NCI-H446 (cell line): ENCODE results near the gene CBFA2T2.
A peak's percentile ranks its signal among the peaks of the same experiment; 100 is the strongest.
"Not testable (repeated sequence)": the region's sequence is repeated elsewhere in the genome, so short reads cannot be mapped to it uniquely, and the experiment has no call there.

ENCODE experiments used
- DNase-seq, 2 experiments: peaks; one replicate each; lab custom pipeline; 2025; lab: John Stamatoyannopoulos, UW

The CBFA2T2 gene

DNA sequence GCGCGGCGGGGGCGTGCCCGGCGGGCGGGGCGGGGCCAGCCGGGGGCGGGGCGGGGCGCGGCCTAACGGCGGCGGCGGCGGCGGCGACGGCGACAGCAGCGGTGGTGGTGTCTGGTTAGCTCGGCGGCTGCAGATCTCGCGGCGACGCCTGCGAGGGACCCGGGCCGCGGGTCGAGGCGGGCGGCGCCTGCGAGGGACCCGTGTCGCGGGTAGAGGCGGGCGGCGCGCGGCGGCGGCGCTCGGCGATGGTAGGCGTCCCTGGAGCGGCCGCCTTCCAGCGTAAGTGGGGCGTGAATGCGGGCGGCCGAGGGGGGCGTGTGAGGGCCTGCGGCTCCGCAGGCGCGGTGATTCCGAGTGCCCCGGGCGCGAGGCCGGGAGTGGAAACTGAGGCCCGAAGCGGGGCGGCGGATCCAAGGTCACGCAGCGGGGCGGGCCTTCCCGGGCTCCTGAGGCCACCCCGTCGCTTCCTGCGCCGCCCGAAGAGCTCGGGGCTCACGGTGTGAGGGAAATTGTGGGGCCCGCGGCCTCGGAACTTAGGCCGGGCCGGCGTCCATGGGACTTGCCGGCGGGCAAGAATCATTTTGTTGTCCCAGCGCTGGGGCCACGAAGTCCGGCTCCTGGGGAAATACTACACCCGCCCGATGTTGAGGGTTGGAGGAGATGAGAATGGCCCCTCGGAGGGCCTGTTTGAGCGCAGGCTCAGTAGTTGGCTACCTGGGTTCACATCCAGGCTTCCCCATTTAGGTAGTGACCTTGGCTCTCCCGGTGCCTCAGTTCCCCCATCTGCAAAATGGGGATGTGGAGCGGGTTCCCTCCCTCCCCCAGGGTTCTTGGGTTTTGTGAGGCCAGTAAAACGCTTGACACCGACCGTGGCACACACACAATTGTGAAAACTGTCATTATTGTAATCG, at the start of gene CBFA2T2:
CBFA2T2 (plus strand) TSS at position 74 of the 911 bp plus-strand sequence; CDS start at position 246, 172 bp downstream.
- peak in 1 of 2 experiments; percentile 38 for DNase-seq

DNA sequence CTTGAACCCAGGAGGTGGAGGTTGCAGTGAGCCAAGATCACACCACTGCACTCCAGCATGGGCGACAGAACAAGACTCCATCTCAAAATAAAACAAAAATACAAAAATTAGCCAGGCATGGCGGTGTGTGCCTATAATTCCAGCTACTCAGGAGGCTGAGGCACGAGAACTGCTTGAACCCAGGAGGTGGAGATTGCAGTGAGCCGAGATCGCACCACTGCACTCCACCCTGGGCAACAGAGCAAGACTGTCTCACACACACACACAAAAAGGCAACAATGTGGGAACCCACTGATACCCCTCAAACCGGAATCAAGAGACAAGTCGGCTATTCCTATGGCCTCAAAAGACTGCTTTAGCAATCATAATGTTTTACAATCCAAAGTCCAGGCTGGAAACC, 49.3 kb upstream of the CBFA2T2 start:
- not testable (repeated sequence) for DNase-seq

DNA sequence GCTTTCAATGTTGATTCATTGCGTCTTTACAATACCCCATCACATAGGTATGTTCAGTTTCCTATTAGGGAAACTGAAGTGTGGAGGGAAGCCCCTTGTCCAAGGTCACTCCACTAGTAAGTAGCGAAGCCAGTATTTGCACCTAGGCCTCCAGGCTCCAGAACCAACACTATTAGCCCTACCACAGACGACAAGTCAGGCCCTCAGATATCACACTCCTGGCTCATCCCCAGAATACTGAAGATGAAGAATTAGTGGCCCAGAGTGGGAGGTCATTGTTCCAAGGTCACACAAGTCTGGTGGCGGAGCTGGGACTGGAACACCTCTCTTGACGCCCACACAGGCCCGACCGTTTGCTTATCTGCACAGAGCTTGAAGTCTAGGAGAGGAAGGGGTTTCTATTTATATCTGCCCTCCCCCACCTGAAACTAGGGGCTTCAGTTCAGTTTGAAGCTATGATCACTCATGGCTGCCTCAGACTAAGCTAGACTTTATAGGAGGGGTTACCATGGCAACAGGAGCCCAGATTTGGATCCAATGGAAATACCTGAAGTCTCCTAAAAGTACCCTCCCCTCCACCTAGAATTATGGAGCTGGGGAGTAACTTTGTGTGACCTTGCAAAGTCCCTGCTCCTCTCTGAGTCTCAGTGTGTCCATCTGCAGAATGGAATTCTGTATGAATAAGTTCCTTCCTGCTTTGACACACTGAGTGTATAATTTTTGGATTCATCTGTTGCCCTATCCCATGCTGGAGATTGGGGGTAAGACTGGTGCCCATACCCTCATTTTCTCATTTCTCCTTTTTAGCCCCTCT, 48.5 kb upstream of the CBFA2T2 start:
- DNase-seq = no peak

DNA sequence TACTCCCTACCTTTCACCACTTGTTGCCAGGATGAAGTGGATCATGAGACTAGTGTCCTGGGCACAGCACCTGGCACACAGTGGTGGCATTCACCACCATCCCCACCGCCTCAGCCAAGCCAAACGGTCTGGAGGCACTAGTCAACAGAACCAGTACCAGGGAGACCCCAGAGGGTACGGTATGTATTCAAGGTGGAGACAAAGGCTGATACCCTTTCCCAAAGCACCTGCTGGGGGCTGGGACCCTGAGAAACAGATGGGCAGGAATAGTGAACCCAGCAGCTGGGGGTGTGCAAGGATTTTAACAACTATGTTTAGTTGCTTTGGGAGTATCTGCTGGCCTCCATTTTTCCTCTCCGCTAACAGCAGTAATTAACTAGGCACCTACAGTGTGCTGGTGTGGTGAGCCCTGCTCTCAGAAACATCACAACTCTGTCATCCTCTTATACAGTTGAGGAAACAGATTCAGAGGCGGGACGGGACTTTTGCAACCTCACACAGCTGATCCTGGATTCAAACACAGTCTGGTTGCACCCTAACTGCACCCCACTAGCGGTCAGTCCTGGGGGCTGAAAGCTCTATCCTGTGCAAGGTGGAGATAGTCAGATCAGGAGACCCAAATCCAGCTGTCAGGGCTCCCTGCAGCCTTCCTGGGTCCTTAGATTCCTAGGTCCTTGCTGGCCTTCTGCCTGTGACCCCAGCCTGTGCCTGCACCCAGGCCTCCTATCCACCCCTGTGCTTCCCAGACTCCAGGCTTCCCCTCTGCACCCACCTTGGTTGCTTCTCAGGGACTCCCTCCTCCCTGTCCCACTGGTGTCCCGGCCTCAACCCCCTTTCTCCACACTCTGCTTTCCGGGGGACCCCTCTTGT, 47.5 kb upstream of the CBFA2T2 start:
- DNase-seq = no peak

DNA sequence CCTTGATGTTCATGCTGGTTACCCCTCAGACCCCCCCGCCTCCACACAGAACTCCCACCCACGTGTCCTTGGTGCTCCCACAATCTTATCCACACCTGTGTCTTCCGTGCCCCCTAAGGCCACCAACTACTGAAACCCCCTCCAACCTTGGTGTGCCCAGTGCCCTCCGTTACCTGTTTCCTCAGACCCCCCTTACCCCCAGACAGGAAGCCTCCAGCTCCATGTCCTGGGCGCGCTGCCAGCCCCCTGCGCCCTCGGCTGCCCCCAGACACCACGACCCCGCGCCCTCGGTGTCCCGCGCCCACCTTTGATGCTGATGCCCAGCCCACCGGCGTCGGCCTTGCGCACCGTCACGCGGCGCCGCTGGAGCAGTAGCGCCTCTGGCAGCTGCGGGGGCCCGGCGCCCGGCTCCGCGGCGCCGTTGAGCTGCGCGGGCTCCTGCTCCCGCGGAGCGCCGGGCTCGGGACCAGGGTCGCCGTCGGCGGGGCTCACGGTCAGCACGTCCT, 46.8 kb upstream of the CBFA2T2 start:
- DNase-seq = no peak

DNA sequence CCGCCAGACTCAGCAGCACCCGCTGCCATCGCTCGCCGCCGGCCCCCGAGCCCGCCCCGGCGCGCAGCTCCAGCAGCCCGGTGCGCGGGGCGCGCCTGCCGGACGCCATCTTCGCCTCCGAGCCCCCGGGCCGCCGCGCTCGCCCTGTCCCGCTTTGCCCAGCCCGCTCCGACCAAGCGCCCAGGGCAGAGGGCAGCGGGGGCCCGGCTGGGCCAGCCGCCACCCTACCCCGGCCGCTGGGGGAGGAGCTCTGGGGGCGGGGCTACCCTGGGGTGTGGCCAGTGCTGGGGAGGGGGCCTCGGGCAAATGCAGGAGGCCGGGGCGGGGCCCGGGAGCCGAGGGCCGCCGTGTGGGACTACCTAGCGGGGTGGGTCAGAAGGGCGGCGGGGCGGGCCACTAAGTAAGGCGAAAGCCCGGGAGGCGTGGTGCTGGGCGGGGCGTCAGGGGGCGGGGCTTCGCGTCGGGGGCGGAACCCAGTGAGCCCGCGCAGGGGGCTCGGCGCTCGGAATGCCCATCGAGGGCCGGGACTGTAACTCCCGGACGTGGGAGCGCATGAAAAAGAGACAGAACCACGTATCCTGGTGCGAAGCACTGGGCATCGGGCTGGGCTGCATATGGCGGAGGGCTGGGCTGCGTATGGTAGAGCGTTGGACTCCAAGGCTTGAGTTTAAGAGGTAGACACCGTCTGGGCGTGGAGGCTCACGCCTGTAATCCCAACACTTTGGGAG, 46.2 kb upstream of the CBFA2T2 start, which contains the start of gene SNTA1:
SNTA1 (minus strand) TSS at position 252 of the 728 bp plus-strand sequence; CDS start at position 109, 143 bp downstream.
- DNase-seq = peak; percentile 77 to 94

DNA sequence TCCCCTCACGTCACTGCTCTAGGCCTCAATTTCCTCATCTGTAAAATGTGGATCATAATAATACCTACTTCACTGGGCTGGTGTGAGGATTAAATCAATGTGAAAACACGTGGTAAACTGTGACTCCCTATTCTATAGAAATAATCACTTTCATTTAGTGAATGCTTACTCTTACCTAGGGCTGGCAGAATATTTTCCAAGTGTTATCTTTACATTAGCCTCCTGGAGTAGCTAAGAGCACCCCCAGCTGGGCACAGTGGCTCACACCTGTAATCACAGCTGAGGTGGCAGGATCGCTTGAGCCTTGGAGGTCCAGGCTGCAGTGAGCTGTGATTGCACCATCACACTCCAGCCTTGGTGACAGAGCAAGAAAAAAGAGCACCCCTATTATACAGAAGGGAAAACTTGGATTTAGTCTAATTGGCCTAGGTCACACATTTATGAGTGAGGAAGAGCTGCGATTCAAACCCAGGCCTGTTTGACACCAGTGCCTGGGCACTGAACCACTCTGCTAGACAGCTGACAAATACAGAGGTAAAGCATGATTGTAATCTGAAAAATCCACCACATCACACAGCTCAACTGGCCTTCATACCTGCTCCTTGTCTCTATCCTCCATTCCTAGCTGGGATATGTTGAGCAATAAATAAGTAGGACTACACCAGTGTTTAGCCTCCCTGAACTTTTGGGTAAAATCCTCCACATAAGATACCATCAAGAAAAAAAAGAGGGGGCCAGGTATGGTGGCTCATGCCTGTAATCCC, 44.9 kb upstream of the CBFA2T2 start:
- DNase-seq = no peak

DNA sequence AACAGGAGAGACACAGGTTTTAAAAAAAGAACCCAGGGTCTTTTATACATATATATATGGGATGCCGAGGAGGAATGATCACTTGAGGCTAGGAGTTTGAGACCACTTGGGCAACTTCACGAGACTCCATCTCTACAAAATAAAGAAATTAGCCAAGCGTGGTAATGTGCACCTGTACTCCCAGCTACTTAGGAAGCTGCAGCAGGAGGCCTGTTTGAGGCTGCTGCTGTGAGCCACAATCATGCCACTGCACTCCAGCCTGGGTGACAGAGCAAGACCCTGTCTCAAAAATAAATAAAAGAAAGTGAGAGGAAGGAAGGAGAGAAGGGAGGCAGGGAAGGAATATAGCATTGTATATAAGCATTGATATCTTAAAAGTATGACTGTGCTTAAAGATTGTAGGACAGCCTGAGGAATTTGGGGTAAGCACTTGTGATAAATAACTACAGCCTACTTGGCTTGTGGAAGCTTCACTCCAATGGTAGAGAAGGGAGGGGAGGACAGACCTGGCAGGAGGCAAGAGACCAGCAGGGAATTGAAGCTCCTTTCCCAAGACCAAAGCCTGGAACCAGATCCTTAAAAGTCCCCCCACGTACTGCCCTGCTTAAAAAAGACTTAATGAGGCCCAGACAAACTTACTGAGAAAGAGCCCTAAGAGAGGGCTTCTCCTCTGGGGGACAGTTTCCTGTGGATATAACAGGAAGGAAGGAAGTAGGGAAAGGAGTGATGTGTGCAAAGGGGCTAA, 43.8 kb upstream of the CBFA2T2 start:
- no peak for DNase-seq

DNA sequence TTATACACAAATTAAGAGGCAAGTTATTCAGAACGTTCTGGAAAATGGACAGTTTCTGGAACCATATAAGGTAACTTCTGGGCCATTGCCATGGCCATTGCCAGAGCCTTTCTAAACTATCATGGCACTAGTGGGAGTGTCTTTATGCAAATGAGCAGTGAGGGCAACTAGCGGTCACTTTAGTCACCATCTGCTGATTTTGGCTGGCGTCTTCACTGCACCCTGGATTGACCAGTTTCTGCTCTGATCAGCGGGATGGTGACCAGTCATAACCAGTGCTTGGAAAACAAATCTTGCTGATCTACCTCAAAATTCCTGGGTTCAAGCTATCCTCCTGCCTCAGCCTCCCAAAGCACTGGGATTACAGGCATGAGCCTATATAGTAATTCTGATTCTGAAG, 39.0 kb upstream of the CBFA2T2 start:
- DNase-seq = no peak

DNA sequence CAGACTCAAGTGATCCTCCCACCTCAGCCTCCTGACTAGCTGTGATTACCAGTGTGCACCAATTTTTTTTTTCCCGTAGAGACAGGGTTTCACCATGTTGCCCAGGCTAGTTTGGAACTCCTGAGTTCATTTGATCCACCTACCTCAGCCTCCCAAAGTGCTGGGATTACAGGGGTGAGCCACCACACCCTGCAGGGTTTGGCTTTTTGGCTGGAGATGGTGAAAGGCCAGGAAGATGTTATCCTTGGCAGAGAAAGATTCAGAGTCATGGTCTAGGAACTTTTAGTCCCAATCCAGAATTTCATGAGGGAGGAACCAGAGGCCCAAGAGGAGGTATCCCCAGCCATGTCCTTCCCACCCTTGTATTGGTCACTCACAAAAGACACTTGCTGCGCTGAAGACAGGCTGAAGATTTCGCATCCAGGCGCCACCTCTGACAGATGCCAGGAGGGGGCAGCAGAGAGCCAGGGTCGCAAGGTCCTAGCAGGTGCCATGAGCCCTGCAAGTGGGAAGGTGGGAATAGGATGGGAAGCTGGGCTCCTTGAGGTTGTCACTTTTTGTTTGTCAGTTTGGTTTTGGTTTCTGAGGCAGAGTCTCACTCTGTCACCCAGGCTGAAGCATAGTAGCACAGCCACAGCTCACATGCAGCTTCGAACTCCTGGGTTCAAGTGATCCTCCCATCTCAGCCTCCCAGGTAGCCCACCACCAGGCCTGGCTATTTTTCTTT, 32.8 kb upstream of the CBFA2T2 start:
- peak; percentile 63 to 81 for DNase-seq

DNA sequence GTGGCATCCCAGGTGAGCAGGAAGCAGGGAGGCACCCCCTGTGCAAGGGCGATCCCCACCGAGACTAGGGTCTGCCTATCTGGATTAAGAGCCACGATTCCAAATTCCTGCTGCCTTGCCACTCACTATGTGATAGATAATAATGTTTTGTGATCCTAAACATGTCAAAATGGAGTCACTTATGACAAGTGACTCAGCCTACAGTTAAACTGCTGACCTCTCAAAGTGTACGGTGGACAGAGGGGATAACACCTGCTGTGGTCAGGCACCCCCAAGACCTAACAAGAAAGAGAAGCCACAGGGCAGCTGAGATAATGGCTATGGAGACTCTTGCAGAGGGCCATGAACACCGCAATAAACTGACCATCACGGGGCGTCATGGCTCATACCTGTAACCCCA, 30.3 kb upstream of the CBFA2T2 start:
- DNase-seq = no peak

DNA sequence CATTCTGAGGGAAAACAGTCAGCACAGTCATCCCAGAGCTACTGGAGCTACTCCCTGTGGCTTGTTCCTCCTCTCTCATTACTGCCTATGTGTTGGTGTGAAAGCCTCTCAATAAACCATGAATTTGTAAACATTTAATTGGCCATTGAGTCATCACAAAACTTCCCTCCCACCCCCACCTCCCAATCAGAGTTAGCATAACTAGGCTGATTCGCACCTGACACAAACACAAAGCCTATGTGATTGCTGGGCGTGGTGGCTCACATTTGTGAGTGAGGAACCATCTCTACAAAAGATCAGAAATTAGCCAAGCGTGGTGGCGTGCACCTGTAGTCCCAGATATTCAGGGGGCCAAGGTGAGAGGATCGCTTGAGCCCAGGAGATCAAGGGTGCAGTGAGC, 29.2 kb upstream of the CBFA2T2 start:
- DNase-seq = no peak

DNA sequence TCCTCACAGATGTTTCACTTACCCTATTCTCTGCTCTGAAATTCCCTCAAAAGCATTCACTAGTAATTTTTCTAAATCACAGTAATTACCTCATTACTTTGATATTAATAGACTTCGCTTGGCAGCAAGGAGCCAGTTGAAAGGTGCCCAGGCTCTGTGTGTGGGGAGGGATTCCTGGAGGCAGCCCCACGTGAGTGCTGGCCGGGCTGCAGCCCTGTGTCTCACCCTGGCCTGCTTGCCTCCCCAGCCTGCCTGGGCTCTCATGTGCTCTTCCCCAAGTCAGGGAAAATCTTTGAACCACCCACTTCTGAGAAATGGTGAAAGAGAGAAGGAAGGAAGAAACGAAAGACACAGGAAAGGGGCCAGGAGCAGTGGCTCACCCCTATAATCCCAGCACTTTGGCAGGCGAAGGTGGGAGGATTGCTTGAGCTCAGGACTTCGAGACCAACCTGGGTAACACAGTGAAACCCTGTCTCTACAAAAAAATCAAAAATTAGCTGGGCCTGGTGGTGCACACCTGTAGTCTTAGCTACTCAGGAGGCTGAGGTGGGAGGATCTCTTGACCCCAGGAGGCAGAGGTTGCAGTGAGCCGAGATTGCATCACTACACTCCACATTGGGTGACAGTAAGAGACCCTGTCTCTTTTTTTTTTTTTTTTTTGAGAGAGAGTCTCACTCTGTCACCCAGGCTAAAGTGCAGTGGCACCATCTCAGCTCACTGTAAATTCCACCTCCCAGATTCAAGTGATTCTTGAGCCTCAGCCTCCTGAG, 26.4 kb upstream of the CBFA2T2 start:
- DNase-seq = no peak

DNA sequence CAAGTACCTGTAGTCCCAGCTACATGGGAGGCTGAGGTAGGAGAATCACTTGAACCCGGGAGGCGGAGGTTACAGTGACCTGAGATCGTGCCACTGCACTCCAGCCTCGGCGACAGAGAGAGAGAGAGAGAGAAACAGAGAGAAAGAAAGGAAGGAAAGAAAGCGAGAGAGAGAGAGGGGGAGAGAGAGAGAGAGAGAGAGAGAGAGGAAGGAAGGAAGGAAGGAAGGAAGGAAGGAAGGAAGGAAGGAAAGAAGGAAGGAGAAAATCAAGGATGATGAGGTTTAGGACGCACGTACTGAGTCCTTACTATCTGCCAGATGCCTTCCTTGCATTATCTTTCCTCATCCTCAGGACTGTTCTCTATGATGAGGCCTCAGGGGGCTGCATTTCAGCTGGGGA, 25.1 kb upstream of the CBFA2T2 start:
- DNase-seq = not testable (repeated sequence)

DNA sequence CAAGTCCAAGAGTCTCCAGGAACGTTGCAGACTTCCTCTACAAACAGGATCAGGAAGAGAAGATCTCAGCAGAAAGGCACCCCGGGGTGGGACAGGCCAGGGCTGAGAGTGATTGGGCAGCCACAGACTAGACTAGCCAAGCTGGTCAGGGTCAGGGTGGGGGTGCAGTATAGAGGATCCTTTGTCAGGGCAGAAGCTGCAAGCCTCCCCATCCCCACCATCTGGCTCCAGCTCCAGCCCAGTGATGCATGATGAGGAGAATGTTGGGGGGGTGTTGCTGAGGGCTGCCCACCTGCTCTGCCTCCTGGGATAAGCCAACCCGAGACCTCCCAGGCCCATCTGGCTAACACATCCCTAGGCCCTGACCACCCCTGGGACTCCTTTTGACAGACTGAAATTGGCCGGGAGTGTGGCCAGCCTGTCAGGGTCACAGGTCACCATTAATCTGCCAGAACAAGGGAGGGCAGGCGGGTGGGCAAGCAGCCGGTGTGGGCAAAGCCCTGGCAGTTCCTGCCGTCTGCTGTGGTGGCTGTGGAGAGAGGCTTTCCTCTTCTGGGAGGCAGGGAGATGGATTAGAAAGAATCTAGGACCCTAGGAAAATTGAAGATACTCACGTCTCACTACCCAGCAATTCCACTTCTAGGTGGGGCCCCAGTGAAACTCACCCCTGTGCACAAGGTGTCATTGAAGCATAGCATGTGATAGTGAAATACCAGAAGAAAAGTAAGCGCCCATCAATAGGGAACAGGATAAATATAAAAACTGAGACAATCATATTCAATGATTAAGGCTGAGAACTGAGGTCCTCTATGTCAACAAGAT, 24.2 kb upstream of the CBFA2T2 start:
- peak; percentile 19 to 81 for DNase-seq

DNA sequence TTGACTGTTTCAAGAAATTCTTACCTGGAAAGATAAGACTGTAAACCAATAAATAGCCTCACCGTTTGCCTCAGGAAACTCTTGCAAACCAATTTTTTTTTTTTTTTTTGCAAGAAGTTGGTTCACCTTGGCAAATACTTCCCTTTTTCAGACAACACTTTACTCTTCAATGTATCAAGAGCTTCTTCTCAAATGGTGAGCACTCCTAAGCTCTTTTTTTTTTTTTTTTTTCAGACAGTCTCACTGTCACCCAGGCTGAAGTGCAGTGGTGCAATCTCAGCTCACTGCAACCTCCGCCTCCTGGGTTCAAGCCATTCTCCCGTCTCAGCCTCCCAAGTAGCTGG, 23.6 kb upstream of the CBFA2T2 start:
- no peak for DNase-seq

DNA sequence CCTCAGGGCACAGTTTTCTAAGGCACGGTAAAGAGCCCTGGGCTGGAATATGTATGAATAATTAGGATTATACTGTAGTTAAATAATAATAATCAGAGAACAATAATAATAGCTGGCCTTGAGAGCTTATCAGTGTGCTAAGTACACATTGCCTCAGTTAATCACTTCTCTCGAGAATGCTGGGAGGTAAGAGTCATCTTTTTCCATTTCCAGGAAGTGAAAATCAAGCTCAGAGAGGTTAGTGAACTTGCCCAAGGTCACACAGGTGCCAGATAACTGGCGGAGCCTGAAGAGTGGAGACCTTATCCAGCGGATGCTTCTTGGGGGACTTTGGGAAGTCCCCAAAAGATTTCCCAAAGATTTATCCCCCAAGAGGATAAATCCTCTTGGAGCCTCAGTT, 19.4 kb upstream of the CBFA2T2 start:
- no peak for DNase-seq
